ENCODE results near the gene C10orf71.

DNA sequence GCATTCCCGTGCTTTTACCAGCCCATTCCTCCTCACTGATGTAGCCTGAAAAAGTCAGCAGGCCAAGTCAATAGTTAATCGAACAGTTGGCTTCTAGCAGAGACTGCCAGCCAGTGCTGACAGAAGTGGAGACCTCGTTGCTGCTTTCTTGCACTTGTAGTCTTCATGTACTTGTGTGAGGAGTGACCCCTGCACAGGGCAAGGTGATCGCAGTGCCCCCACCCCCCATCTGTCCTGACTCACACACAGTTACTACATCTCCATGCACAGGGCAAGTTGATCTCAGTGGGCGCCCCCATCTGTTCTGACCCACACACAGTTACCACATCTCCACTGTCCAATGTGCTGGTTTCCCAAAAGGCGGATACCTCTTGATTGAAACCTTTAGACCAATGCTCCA lies 34.2 kb downstream of the C10orf71 start:
- TF ChIP-seq, protein P1, sequence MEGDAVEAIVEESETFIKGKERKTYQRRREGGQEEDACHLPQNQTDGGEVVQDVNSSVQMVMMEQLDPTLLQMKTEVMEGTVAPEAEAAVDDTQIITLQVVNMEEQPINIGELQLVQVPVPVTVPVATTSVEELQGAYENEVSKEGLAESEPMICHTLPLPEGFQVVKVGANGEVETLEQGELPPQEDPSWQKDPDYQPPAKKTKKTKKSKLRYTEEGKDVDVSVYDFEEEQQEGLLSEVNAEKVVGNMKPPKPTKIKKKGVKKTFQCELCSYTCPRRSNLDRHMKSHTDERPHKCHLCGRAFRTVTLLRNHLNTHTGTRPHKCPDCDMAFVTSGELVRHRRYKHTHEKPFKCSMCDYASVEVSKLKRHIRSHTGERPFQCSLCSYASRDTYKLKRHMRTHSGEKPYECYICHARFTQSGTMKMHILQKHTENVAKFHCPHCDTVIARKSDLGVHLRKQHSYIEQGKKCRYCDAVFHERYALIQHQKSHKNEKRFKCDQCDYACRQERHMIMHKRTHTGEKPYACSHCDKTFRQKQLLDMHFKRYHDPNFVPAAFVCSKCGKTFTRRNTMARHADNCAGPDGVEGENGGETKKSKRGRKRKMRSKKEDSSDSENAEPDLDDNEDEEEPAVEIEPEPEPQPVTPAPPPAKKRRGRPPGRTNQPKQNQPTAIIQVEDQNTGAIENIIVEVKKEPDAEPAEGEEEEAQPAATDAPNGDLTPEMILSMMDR (conservative IDR thresholded peaks at IDR 0.05; ENCODE audit: low read depth, low read length), result no peak
- no peak for TF ChIP-seq EZH2 (IDR thresholded peaks at IDR 0.05; ENCODE audit: borderline replicate concordance, low read depth, low read length, poor library complexity, severe bottlenecking)
